T-cell (primary cell): ENCODE measurements around the gene RNF166. TPM values are rescaled to one million over a fixed set of nuclear protein-coding genes. Genes with fewer than 3 reads are reported as not detected.
A peak's percentile ranks its signal among the peaks of the same experiment; 100 is the strongest.

Experiments used
- ATAC-seq, 4 experiments: fragments of 200-7000 bp in 3 of 4; fragments of 150-1000 bp in 1 of 4; cut with Tn5 transposase; replicated peaks in 1 of 4; 1 replicate in 3 of 4; 2 replicates in 1 of 4; pipeline ENCODE4 v1.10.0; 2021; ENCODE audit warnings: moderate library complexity in 3 of 4, mild to moderate bottlenecking in 2 of 4, moderate number of reproducible peaks in 1 of 4
- CTCF ChIA-PET, 2 donors: fragments of 300-600 bp; sonication (Branson Sonifier 250); formaldehyde crosslinking; loops; one replicate each; lab custom pipeline; 2022; ENCODE audit warnings: antibody characterized with exemption in 2 of 2; lab: Charles Lee
- POLR2A ChIA-PET, 2 donors: fragments of 300-600 bp; sonication (Branson Sonifier 250); formaldehyde crosslinking; loops; one replicate each; lab custom pipeline; 2022; ENCODE audit warnings: antibody characterized with exemption in 2 of 2; lab: Charles Lee
- DNase-seq, 35 experiments: peaks; one replicate each; pipeline versions ENCODE4 v3.0.0 to v3.0.0-alpha.2; 2013 to 2023
- H3K27ac ChIP-seq: one replicate; pipeline ENCODE4 v1.5.1; 2013; ENCODE audit warnings: low read length
- H3K27me3 ChIP-seq, 2 experiments: replicated peaks in 1 of 2; 1 replicate in 1 of 2; 2 replicates in 1 of 2; pipeline versions ENCODE4 v1.6.1 to v1.7.0; 2013; ENCODE audit warnings: low read length in 1 of 2, mixed read lengths in 1 of 2; ENCODE audit not compliant: control insufficient read depth in 2 of 2, insufficient read depth in 2 of 2; ENCODE audit errors: extremely low read depth in 1 of 2
- H3K36me3 ChIP-seq, 2 donors: 1 replicate in 1 of 2; 2 replicates in 1 of 2; pipeline versions ENCODE4 v1.6.1 to v1.7.0; 2013; ENCODE audit warnings: low read length in 1 of 2; ENCODE audit not compliant: control insufficient read depth in 2 of 2, insufficient read depth in 1 of 2; ENCODE audit errors: extremely low read depth in 1 of 2
- H3K4me1 ChIP-seq, 2 experiments: 1 replicate in 1 of 2; 2 replicates in 1 of 2; pipeline versions ENCODE4 v1.6.1 to v1.7.0; 2013; ENCODE audit warnings: low read length in 2 of 2, mixed read lengths in 1 of 2; ENCODE audit not compliant: insufficient read depth in 2 of 2, control insufficient read depth in 1 of 2; ENCODE audit errors: extremely low read depth in 1 of 2
- H3K4me3 ChIP-seq, 2 donors: 1 replicate in 1 of 2; 2 replicates in 1 of 2; pipeline versions ENCODE4 v1.5.1 to v1.7.0; 2013; ENCODE audit warnings: mild to moderate bottlenecking in 2 of 2, low read length in 1 of 2, moderate library complexity in 1 of 2; ENCODE audit not compliant: control insufficient read depth in 1 of 2; ENCODE audit errors: extremely low read depth in 1 of 2
- H3K9me3 ChIP-seq: 2 replicates; pipeline ENCODE4 v1.7.0; 2013
- H3K27ac Mint-ChIP-seq, 2 donors: one replicate each; pipeline ENCODE4 v1.8.0; 2020 to 2021; ENCODE audit warnings: mild to moderate bottlenecking in 2 of 2, mixed read lengths in 2 of 2
- H3K27me3 Mint-ChIP-seq, 2 donors: one replicate each; pipeline ENCODE4 v1.8.0; 2021 to 2022; ENCODE audit warnings: mixed read lengths in 2 of 2
- H3K36me3 Mint-ChIP-seq: one replicate; pipeline ENCODE4 v1.8.0; 2021; ENCODE audit warnings: mixed read lengths
- H3K4me1 Mint-ChIP-seq, 3 donors: one replicate each; pipeline ENCODE4 v1.8.0; 2020 to 2022; ENCODE audit warnings: mixed read lengths in 3 of 3, mild to moderate bottlenecking in 1 of 3
- H3K4me3 Mint-ChIP-seq, 3 donors: one replicate each; pipeline ENCODE4 v1.8.0; 2020 to 2022; ENCODE audit warnings: mild to moderate bottlenecking in 3 of 3, mixed read lengths in 3 of 3, moderate library complexity in 3 of 3
- H3K9me3 Mint-ChIP-seq, 3 donors: one replicate each; pipeline ENCODE4 v1.8.0; 2020 to 2022; ENCODE audit warnings: mixed read lengths in 3 of 3
- WGBS: methylation state at CpG from one replicate; pipeline ENCODE4 v1.1.5; 2013; ENCODE audit warnings: missing lambda C conversion rate; ENCODE audit not compliant: insufficient coverage; 5-methylcytosine and 5-hydroxymethylcytosine counted together
- total RNA-seq, 35 experiments: library from RNA in 6 of 35; stranded (reverse) in 6 of 35; fragments of 120-200 nt in 1 of 35; gene quantifications; one replicate each; pipeline versions ENCODE4 v1.2.1 to v1.2.4 and lab custom pipeline; 2013 to 2026

RNF166 gene
- total RNA-seq, 5 donors from 2014 or later (not counting 1 experiment from before 2014, with no cell fraction given) = 246 to 369 (median 264) TPM

GRCh38 chr16:88651989-88652761 is 54.0 kb downstream of the RNF166 start:
- DNase-seq (no peak), ATAC-seq (no peak)
- Mint-ChIP-seq H3K27me3 (no peaks in the 10 kb centered on the region), H3K27ac (peak overlapping the region; percentile 61 to 64), H3K4me3 (peak overlapping the region; percentile 28 to 87 (median 34)), H3K36me3 (peaks cover 11% of the 10 kb centered on the region), H3K9me3 (no peaks in the 10 kb centered on the region), H3K4me1 (peaks cover 13 to 22% (median 14%) of the 10 kb centered on the region in 3 donors)
- H3K27ac ChIP-seq = peak overlapping the region; percentile 91
- ChIA-PET CTCF (no interaction called here), POLR2A (no interaction called here)
- peaks cover 7 to 69% of the 10 kb centered on the region in 2 experiments for H3K4me1 ChIP-seq
- H3K9me3 ChIP-seq = no peaks in the 10 kb centered on the region
- WGBS = 78% methylated on average over 29 of the region's 29 CpGs
- H3K27me3 ChIP-seq = no peaks in the 10 kb centered on the region
- no peak overlapping the region for H3K4me3 ChIP-seq
- peaks cover 0 to 24% of the 10 kb centered on the region in 2 donors for H3K36me3 ChIP-seq

GRCh38 chr16:88651276-88651988 is 54.8 kb downstream of the RNF166 start:
- Histone ChIP-seq H3K4me1 (peaks cover 7 to 76% of the 10 kb centered on the region in 2 experiments), H3K27me3 (no peaks in the 10 kb centered on the region), H3K27ac (peak overlapping the region; percentile 91), H3K4me3 (peak overlapping the region; percentile 86 to 90), H3K36me3 (peaks cover 4 to 25% of the 10 kb centered on the region in 2 donors), H3K9me3 (no peaks in the 10 kb centered on the region)
- POLR2A ChIA-PET = interaction anchor here in 1 of 2 donors (1.3 kb wide), 1 partner anchor 31 kb away, joined by 3 read pairs; no protein-coding TSS in a partner anchor
- CTCF ChIA-PET = no interaction called here
- Mint-ChIP-seq H3K4me3 (peak overlapping the region; percentile 84 to 91 (median 87)), H3K27me3 (no peaks in the 10 kb centered on the region), H3K4me1 (peaks cover 13 to 22% (median 14%) of the 10 kb centered on the region in 3 donors), H3K36me3 (peaks cover 11% of the 10 kb centered on the region), H3K27ac (peak overlapping the region; percentile 91), H3K9me3 (no peaks in the 10 kb centered on the region)
- 25% methylated on average over 10 of the region's 24 CpGs for WGBS
- DNase-seq = peak; percentile 39 to 86 (median 65)
- peak; percentile 62 to 74 (median 70) for ATAC-seq

GRCh38 chr16:88650749-88651275 is 55.4 kb downstream of the RNF166 start, which contains the start of gene CYBA:
Gene CYBA (minus strand): TSS chr16:88651053. CDS start chr16:88651013, 40 bp downstream.
- peaks cover 13 to 22% (median 14%) of the 10 kb centered on the region in 3 donors for H3K4me1 Mint-ChIP-seq
- H3K9me3 Mint-ChIP-seq = no peaks in the 10 kb centered on the region
- Histone ChIP-seq H3K27me3 (no peaks in the 10 kb centered on the region), H3K4me1 (peaks cover 7 to 80% of the 10 kb centered on the region in 2 experiments), H3K36me3 (peaks cover 4 to 27% of the 10 kb centered on the region in 2 donors), H3K27ac (peak within 1 kb of the TSS; percentile 91), H3K4me3 (peak within 1 kb of the TSS; percentile 86 to 90), H3K9me3 (no peaks in the 10 kb centered on the region)
- H3K27ac Mint-ChIP-seq = peak within 1 kb of the TSS; percentile 91
- H3K27me3 Mint-ChIP-seq = no peaks in the 10 kb centered on the region
- ATAC-seq = peak; percentile 86 to 88 (median 87)
- ChIA-PET POLR2A (interaction anchor here in 1 of 2 donors (0.6 to 1.3 kb wide), 2 partner anchors 31 to 62 kb away, joined by 3 to 7 read pairs; no protein-coding TSS in a partner anchor), CTCF (no interaction called here)
- H3K4me3 Mint-ChIP-seq = peak within 1 kb of the TSS; percentile 84 to 91 (median 87)
- H3K36me3 Mint-ChIP-seq = peaks cover 11% of the 10 kb centered on the region
- under 1% methylated on average over 37 of the region's 41 CpGs for WGBS
- DNase-seq = peak; percentile 57 to 86 (median 72)

GRCh38 chr16:88649924-88650748 is 56.1 kb downstream of the RNF166 start:
- Histone ChIP-seq H3K9me3 (no peaks in the 10 kb centered on the region), H3K4me3 (peak overlapping the region; percentile 86 to 90), H3K4me1 (peaks cover 7 to 80% of the 10 kb centered on the region in 2 experiments), H3K27ac (peak overlapping the region; percentile 91), H3K27me3 (no peaks in the 10 kb centered on the region), H3K36me3 (peaks cover 5 to 33% of the 10 kb centered on the region in 2 donors)
- CTCF ChIA-PET = no interaction called here
- WGBS = 20% methylated on average over 25 of the region's 37 CpGs
- H3K4me3 Mint-ChIP-seq = peak overlapping the region; percentile 84 to 91 (median 87)
- ATAC-seq (peak; percentile 14 to 39 (median 24)), DNase-seq (peak in 15 of 35 experiments; percentile 19 to 55 (median 39))
- H3K36me3 Mint-ChIP-seq = peaks cover 13% of the 10 kb centered on the region
- H3K4me1 Mint-ChIP-seq = peaks cover 14 to 23% (median 16%) of the 10 kb centered on the region in 3 donors
- POLR2A ChIA-PET = interaction anchor here in 1 of 2 donors (0.6 to 1.3 kb wide), 2 partner anchors 30 to 62 kb away, joined by 3 to 7 read pairs; no protein-coding TSS in a partner anchor
- peak overlapping the region; percentile 86 to 90 for H3K27ac Mint-ChIP-seq
- no peaks in the 10 kb centered on the region for H3K27me3 Mint-ChIP-seq
- H3K9me3 Mint-ChIP-seq = no peaks in the 10 kb centered on the region

- Mint-ChIP-seq H3K4me3 (peak overlapping the region; percentile 84 to 91 (median 87)), H3K4me1 (peaks cover 16 to 28% (median 21%) of the 10 kb centered on the region in 3 donors), H3K27ac (peak overlapping the region; percentile 85 to 88), H3K9me3 (no peaks in the 10 kb centered on the region), H3K36me3 (peaks cover 10% of the 10 kb centered on the region), H3K27me3 (no peaks in the 10 kb centered on the region)
- WGBS = 84% methylated on average over 19 of the region's 20 CpGs
- ATAC-seq = no peak
- Histone ChIP-seq H3K9me3 (no peaks in the 10 kb centered on the region), H3K27me3 (no peaks in the 10 kb centered on the region), H3K4me1 (peaks cover 7 to 78% of the 10 kb centered on the region in 2 experiments), H3K27ac (peak overlapping the region; percentile 91), H3K4me3 (peak overlapping the region; percentile 86 to 90), H3K36me3 (peaks cover 7 to 31% of the 10 kb centered on the region in 2 donors)
- ChIA-PET POLR2A (no interaction called here), CTCF (no interaction called here)
- DNase-seq = no peak
Observed at GRCh38 chr16:88649195-88649923, 56.8 kb downstream of the RNF166 start.
